Endothelial cell of umbilical vein (primary cell): ENCODE measurements around the gene ZNF124. TPM values are rescaled to one million over a fixed set of nuclear protein-coding genes. Genes with fewer than 3 reads are reported as not detected.

Experiments used
- BruUV-seq: library from RNA; stranded (reverse); fragments of 400-500 nt; replicated peaks from 2 replicates; lab custom pipeline; 2021; lab: Mats Ljungman, UMichigan
- CTCF ChIA-PET: fragments of 300-600, 350-600 bp; sonication (Branson Sonifier 250); formaldehyde crosslinking; loops from one replicate; lab custom pipeline; 2021; ENCODE audit warnings: antibody characterized with exemption, inconsistent platforms; lab: Charles Lee
- POLR2A ChIA-PET: fragments of 300-600, 350-600 bp; sonication (Branson Sonifier 250); formaldehyde crosslinking; loops from one replicate; lab custom pipeline; 2021; ENCODE audit warnings: antibody characterized with exemption, inconsistent platforms; lab: Charles Lee
- DNase-seq: peaks from one replicate; pipeline ENCODE4 v3.0.0-alpha.2; 2011; ENCODE audit warnings: low read depth, low spot score
- FAIRE-seq: peaks from 2 replicates; lab custom pipeline; 2011; peaks lifted over from hg19 to GRCh38; lab: Jason Lieb, UNC
- H2AFZ ChIP-seq: 2 replicates; pipeline ENCODE4 v1.6.0; 2012; ENCODE audit warnings: low read depth, low read length, control low read depth, inconsistent platforms
- H3K27ac ChIP-seq: 2 replicates; pipeline ENCODE4 v1.5.1; 2011; ENCODE audit warnings: low read depth, mild to moderate bottlenecking, control low read depth, low read length, moderate library complexity; ENCODE audit not compliant: insufficient read depth
- H3K27me3 ChIP-seq, 2 experiments: 2 replicates each; pipeline versions ENCODE4 v1.6.0 to v1.6.1; 2011; ENCODE audit warnings: low read length in 2 of 2, mixed read lengths in 1 of 2; ENCODE audit not compliant: control insufficient read depth in 2 of 2, insufficient read depth in 2 of 2
- H3K36me3 ChIP-seq, 2 experiments: 2 replicates in 1 of 2; 3 replicates in 1 of 2; pipeline ENCODE4 v1.5.1; 2011; ENCODE audit warnings: low read length in 2 of 2, mild to moderate bottlenecking in 1 of 2, moderate library complexity in 1 of 2; ENCODE audit not compliant: control insufficient read depth in 2 of 2, insufficient read depth in 2 of 2; ENCODE audit errors: extremely low read depth in 1 of 2
- H3K4me1 ChIP-seq: 3 replicates; pipeline ENCODE4 v1.5.1; 2011; ENCODE audit warnings: mild to moderate bottlenecking, low read length; ENCODE audit not compliant: control insufficient read depth, insufficient read depth; ENCODE audit errors: extremely low read depth
- H3K4me2 ChIP-seq: 2 replicates; pipeline ENCODE4 v1.6.1; 2011; ENCODE audit warnings: low read length, control low read depth, mixed read lengths; ENCODE audit not compliant: insufficient read depth
- H3K4me3 ChIP-seq, 3 experiments: fragments of 200-600 bp in 1 of 3; sonication (generic), shearing (Covaris generic) in 1 of 3; replicated peaks in 1 of 3; 2 replicates each; pipeline ENCODE4 v1.5.1; 2011 to 2016; ENCODE audit warnings: control low read depth in 3 of 3, low read length in 3 of 3, mild to moderate bottlenecking in 2 of 3, inconsistent platforms in 1 of 3, low read depth in 1 of 3, moderate library complexity in 1 of 3; ENCODE audit not compliant: insufficient read depth in 1 of 3
- H3K79me2 ChIP-seq: 2 replicates; pipeline ENCODE4 v1.6.0; 2012; ENCODE audit warnings: low read length, inconsistent platforms; ENCODE audit not compliant: control insufficient read depth, insufficient read depth
- H3K9ac ChIP-seq: replicated peaks from 2 replicates; pipeline ENCODE3; 2011; ENCODE audit warnings: low read length, control low read depth; ENCODE audit not compliant: insufficient read depth; ENCODE audit errors: extremely low read depth
- H3K9me1 ChIP-seq: replicated peaks from 3 replicates; pipeline ENCODE4 v1.6.0; 2011; ENCODE audit warnings: mild to moderate bottlenecking, low read length; ENCODE audit not compliant: control insufficient read depth, insufficient read depth; ENCODE audit errors: extremely low read depth
- H3K9me3 ChIP-seq: replicated peaks from 2 replicates; pipeline ENCODE4 v1.5.1; 2012; ENCODE audit warnings: low read length, inconsistent platforms; ENCODE audit not compliant: control insufficient read depth, insufficient read depth
- H4K20me1 ChIP-seq: replicated peaks from 2 replicates; pipeline ENCODE3; 2011; ENCODE audit warnings: mild to moderate bottlenecking, low read length; ENCODE audit not compliant: control insufficient read depth, insufficient read depth; ENCODE audit errors: extremely low read depth
- EZH2 ChIP-seq: IDR thresholded peaks from 2 replicates; pipeline ENCODE4 v1.6.1; 2012; ENCODE audit warnings: borderline replicate concordance, low read depth, mild to moderate bottlenecking, moderate library complexity, low read length, inconsistent platforms; ENCODE audit not compliant: severe bottlenecking
- FOS ChIP-seq: IDR thresholded peaks from 2 replicates; pipeline ENCODE4 v1.6.1; 2011; ENCODE audit warnings: mild to moderate bottlenecking, low read length, moderate library complexity, borderline replicate concordance; ENCODE audit not compliant: insufficient read depth
- GATA2 ChIP-seq: IDR thresholded peaks from 2 replicates; pipeline ENCODE4 v1.7.0; 2011; ENCODE audit warnings: low read depth, mild to moderate bottlenecking, moderate library complexity, mixed read lengths, low read length; ENCODE audit not compliant: insufficient read length, insufficient read depth
- MYC ChIP-seq: IDR thresholded peaks from one replicate; pipeline ENCODE4 v1.6.1; 2011; ENCODE audit warnings: mild to moderate bottlenecking, low read depth, low read length
- POLR2A ChIP-seq: IDR thresholded peaks from 2 replicates; pipeline ENCODE4 v1.6.1; 2012; ENCODE audit warnings: low read depth, mild to moderate bottlenecking, control low read depth, low read length
- POLR2AphosphoS5 ChIP-seq: IDR thresholded peaks from 2 replicates; pipeline ENCODE4 v1.6.1; 2012; ENCODE audit warnings: low read depth, mild to moderate bottlenecking, control low read depth, low read length, moderate library complexity; ENCODE audit not compliant: insufficient read depth
- dilution Hi-C: fragments of 300-500 bp; cut with MboI; formaldehyde crosslinking; loops from one replicate; pipeline ENCODE4 v1.15.0; 2019; ENCODE audit warnings: low sequenced_read_pairs; ENCODE audit not compliant: extremely low pct_ligation_motif_present
- intact Hi-C: fragments of 100-400 bp; cut with micrococcal nuclease; formaldehyde crosslinking; loops from one replicate; pipeline ENCODE4 v1.10.0; 2022
- polyA plus RNA-seq, 4 experiments: library from polyadenylated mRNA; depleted of rRNA in 3 of 4; stranded (reverse) in 3 of 4; unstranded in 1 of 4; fragments of >200 nt; gene quantifications; 2 replicates each; pipeline versions ENCODE4 v1.2.1 to v1.2.3, GENCODE V29; 2011 to 2012; ENCODE audit warnings: missing spikeins in 1 of 4
- total RNA-seq: library from RNA; stranded (reverse); gene quantifications from 2 replicates; pipeline ENCODE4 v1.2.3, GENCODE V29; 2021
- TF ChIP-seq, protein P1 (sequence below), 2 donors: IDR thresholded peaks; 1 replicate in 1 of 2; 2 replicates in 1 of 2; pipeline ENCODE4 v1.5.1; 2011; ENCODE audit warnings: low read length in 2 of 2, mild to moderate bottlenecking in 2 of 2, moderate library complexity in 2 of 2, control low read depth in 1 of 2, inconsistent platforms in 1 of 2, low read depth in 1 of 2; ENCODE audit not compliant: insufficient read depth in 1 of 2; ENCODE audit errors: extremely low read depth in 1 of 2
- TF ChIP-seq, protein P2 (sequence below): IDR thresholded peaks from 2 replicates; pipeline ENCODE4 v1.6.1; 2011; ENCODE audit not compliant: insufficient read depth, insufficient read length

Gene ZNF124
- total and polyA plus RNA-seq, 2 donors (not counting 3 experiments of a cell fraction or from before 2014, with no cell fraction given), result 3.5 to 25.6 TPM

DNA sequence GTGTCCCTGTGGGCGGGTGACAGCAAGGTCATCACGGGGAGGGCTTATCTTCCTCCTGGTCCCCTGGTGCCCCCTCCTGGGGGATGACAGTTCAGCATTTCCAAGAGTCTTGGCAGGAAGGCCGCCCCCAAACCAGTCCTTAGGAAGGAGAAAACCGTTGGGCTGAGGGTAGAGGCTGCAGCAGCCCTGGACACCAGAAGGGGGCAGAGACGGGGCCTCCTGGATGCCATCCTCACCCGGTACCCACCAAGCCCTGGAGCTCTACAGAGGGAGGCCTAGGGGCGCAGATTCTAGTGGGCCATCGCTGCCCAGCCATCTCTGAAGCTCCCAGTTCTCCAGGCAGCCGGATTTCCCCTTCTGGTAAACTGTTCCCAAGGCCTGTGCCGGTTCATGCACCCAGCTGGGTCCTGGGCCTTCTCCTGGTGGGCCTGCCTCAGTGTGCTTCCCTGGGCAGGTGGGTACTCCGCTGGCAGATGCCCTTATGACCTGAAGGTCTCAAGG is 52.8 kb downstream of the ZNF124 start:
- FAIRE-seq, result no peak
- Histone ChIP-seq H3K4me3 (no peak overlapping the region), H3K27me3 (no peaks in the 10 kb centered on the region), H3K27ac (no peak overlapping the region), H4K20me1 (no peaks in the 10 kb centered on the region), H3K9ac (no peak overlapping the region), H2AFZ (no peak overlapping the region), H3K9me1 (no peaks in the 10 kb centered on the region), H3K4me2 (no peak overlapping the region), H3K4me1 (no peaks in the 10 kb centered on the region), H3K9me3 (no peaks in the 10 kb centered on the region), H3K79me2 (no peaks in the 10 kb centered on the region), H3K36me3 (no peaks in the 10 kb centered on the region)
- dilution Hi-C loops, result no loop called here
- TF ChIP-seq, protein P1, sequence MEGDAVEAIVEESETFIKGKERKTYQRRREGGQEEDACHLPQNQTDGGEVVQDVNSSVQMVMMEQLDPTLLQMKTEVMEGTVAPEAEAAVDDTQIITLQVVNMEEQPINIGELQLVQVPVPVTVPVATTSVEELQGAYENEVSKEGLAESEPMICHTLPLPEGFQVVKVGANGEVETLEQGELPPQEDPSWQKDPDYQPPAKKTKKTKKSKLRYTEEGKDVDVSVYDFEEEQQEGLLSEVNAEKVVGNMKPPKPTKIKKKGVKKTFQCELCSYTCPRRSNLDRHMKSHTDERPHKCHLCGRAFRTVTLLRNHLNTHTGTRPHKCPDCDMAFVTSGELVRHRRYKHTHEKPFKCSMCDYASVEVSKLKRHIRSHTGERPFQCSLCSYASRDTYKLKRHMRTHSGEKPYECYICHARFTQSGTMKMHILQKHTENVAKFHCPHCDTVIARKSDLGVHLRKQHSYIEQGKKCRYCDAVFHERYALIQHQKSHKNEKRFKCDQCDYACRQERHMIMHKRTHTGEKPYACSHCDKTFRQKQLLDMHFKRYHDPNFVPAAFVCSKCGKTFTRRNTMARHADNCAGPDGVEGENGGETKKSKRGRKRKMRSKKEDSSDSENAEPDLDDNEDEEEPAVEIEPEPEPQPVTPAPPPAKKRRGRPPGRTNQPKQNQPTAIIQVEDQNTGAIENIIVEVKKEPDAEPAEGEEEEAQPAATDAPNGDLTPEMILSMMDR (IDR thresholded peaks at IDR 0.05; ENCODE audit: extremely low read depth in 1 of 2, insufficient read depth in 1 of 2, low read depth in 1 of 2, low read length in 2 of 2), result peak in 1 of 2 donors; percentile 19
- TF ChIP-seq POLR2A, result no peak
- no peak for DNase-seq
- intact Hi-C loops, result no loop called here
- ChIA-PET CTCF (interaction anchor here (1.2 kb wide), 1 partner anchor 254 kb away, joined by 4 read pairs; no protein-coding TSS in a partner anchor), POLR2A (no interaction called here)
- no TSS peak for BruUV-seq

DNA sequence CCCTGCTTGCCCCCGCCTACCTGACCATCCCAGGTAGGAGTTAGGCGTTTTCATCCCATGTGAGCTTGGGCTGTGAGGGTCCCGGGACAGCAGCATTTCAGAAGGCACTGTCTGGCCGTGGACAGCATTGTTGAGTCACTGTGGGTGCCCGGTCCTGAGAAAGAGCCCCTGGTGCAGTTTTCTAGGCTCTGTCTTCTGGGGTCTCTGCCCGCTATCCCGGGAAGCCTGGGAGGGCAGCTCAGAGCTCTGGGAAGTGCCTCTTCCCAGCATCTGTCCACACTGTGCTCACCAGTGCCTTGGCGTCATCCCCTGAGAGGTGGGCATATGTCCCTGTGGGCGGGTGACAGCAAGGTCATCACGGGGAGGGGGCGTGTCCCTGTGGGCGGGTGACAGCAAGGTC is 56.3 kb downstream of the ZNF124 start:
- TF ChIP-seq POLR2A (no peak), POLR2AphosphoS5 (no peak), GATA2 (no peak), FOS (no peak), MYC (no peak), EZH2 (no peak)
- TF ChIP-seq, protein P2, sequence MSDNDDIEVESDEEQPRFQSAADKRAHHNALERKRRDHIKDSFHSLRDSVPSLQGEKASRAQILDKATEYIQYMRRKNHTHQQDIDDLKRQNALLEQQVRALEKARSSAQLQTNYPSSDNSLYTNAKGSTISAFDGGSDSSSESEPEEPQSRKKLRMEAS, result no peak
- Histone ChIP-seq H3K27me3 (peaks cover 0 to 5% of the 10 kb centered on the region in 2 experiments), H3K27ac (no peak overlapping the region), H3K36me3 (no peaks in the 10 kb centered on the region), H3K79me2 (no peaks in the 10 kb centered on the region), H2AFZ (no peak overlapping the region), H4K20me1 (no peaks in the 10 kb centered on the region), H3K9me1 (no peaks in the 10 kb centered on the region), H3K9me3 (no peaks in the 10 kb centered on the region), H3K9ac (no peak overlapping the region), H3K4me3 (no peak overlapping the region), H3K4me1 (no peaks in the 10 kb centered on the region), H3K4me2 (no peak overlapping the region)
- FAIRE-seq (no peak), DNase-seq (no peak)
- dilution Hi-C loops (no loop called here), intact Hi-C loops (no loop called here)
- ChIA-PET POLR2A (no interaction called here), CTCF (no interaction called here)
- no TSS peak for BruUV-seq
